Liver (tissue), 3 donors: ENCODE results near the gene LZIC.
A peak's percentile ranks its signal among the peaks of the same experiment; 100 is the strongest.

Source experiments
- CTCF ChIP-seq: fragments of 150-350 bp; IDR thresholded peaks from 2 replicates; pipeline ENCODE4 v1.5.1; 2017; ENCODE audit warnings: improper control_type of control experiment, low read depth, low read length; ENCODE audit not compliant: missing input control
- HNF4G ChIP-seq: IDR thresholded peaks from 2 replicates; pipeline ENCODE4 v1.6.1; 2016; ENCODE audit warnings: antibody characterized with exemption
- JUND ChIP-seq, 2 donors: IDR thresholded peaks; 2 replicates each; pipeline ENCODE4 v1.6.1; 2016; ENCODE audit warnings: antibody characterized with exemption in 2 of 2
- REST ChIP-seq: IDR thresholded peaks from 2 replicates; pipeline ENCODE4 v1.6.1; 2016; ENCODE audit warnings: antibody characterized with exemption, mild to moderate bottlenecking
- RXRA ChIP-seq, 2 donors: IDR thresholded peaks; 2 replicates each; pipeline ENCODE4 v1.6.1; 2017 to 2018; ENCODE audit warnings: antibody characterized with exemption in 2 of 2, mild to moderate bottlenecking in 1 of 2
- TAF1 ChIP-seq: conservative IDR thresholded peaks from 2 replicates; pipeline ENCODE4 v1.6.1; 2016; ENCODE audit warnings: antibody characterized with exemption, mild to moderate bottlenecking
- donor health status: healthy.
- donor health status: healthy.

GRCh38 chr1:9942939-9943788, at the start of gene LZIC, which contains the start of gene NMNAT1:
- peak; percentile 4 for TF ChIP-seq CTCF
- TF ChIP-seq RXRA (IDR thresholded peaks at IDR 0.05): peak; percentile 66 to 68
- TF ChIP-seq REST: peak; percentile 95
- no peak for TF ChIP-seq HNF4G
- no peak for TF ChIP-seq JUND (IDR thresholded peaks at IDR 0.05)
- peak; percentile 95 for TF ChIP-seq TAF1
